Sigmoid colon (tissue), 7 donors: ENCODE measurements around the gene FIGNL2. TPM values are rescaled to one million over a fixed set of nuclear protein-coding genes. Genes with fewer than 3 reads are reported as not detected.
A peak's percentile ranks its signal among the peaks of the same experiment; 100 is the strongest.

ENCODE experiments used
- DNase-seq: peaks from one replicate; pipeline ENCODE4 v3.0.0-alpha.2; 2019
- H3K27ac ChIP-seq, 4 donors: fragments of 200-600 bp; sonication (generic); one replicate each; pipeline ENCODE4 v1.5.1; 2016 to 2019; ENCODE audit warnings: mild to moderate bottlenecking in 1 of 4
- H3K27me3 ChIP-seq, 3 donors: fragments of 200-600 bp; sonication (generic); one replicate each; pipeline ENCODE4 v1.5.1; 2019; ENCODE audit warnings: mild to moderate bottlenecking in 1 of 3
- H3K36me3 ChIP-seq, 4 donors: fragments of 200-600 bp; sonication (generic); one replicate each; pipeline ENCODE4 v1.5.1; 2016 to 2019
- H3K4me1 ChIP-seq, 4 donors: fragments of 200-600 bp; sonication (generic); one replicate each; pipeline ENCODE4 v1.5.1; 2017 to 2019
- H3K4me3 ChIP-seq, 4 donors: fragments of 200-600 bp; sonication (generic); one replicate each; pipeline ENCODE4 v1.5.1; 2017 to 2019; ENCODE audit warnings: mild to moderate bottlenecking in 2 of 4, moderate library complexity in 1 of 4
- H3K9me3 ChIP-seq, 4 donors: fragments of 200-600 bp in 3 of 4; sonication (generic) in 3 of 4; one replicate each; pipeline versions ENCODE4 v1.5.1 to v1.6.1; 2013 to 2019
- EP300 ChIP-seq, 4 donors: sonication (generic); formaldehyde crosslinking; IDR thresholded peaks; one replicate each; pipeline ENCODE4 v1.6.1; 2017; ENCODE audit warnings: antibody characterized with exemption in 4 of 4
- POLR2A ChIP-seq, 2 donors: fragments of 450-650 bp; IDR thresholded peaks; one replicate each; pipeline ENCODE4 v1.6.1; 2016; ENCODE audit warnings: antibody characterized with exemption in 2 of 2, mild to moderate bottlenecking in 2 of 2, moderate library complexity in 2 of 2
- POLR2AphosphoS5 ChIP-seq, 4 donors: sonication (generic); formaldehyde crosslinking; IDR thresholded peaks; one replicate each; pipeline ENCODE4 v1.6.1; 2017; ENCODE audit warnings: antibody characterized with exemption in 4 of 4
- WGBS, 2 donors: extraction: QIAGEN DNeasy Blood & Tissue Kit; methylation state at CpG; one replicate each; pipeline ENCODE4 v1.1.7; 2013; 5-methylcytosine and 5-hydroxymethylcytosine counted together
- intact Hi-C: fragments of 100-400 bp; cut with DNase I; formaldehyde crosslinking; loops from one replicate; pipeline ENCODE4 v1.15.1; 2023
- polyA plus RNA-seq, 3 donors: library from polyadenylated mRNA; stranded (reverse); fragments of 200-250 nt; gene quantifications; one replicate each; pipeline ENCODE4 v1.2.3, GENCODE V29; 2013
- total RNA-seq, 4 donors: library from RNA; depleted of rRNA; stranded (reverse); fragments of >200 nt; gene quantifications; one replicate each; pipeline ENCODE4 v1.1.0, GENCODE V29; 2016
- TF ChIP-seq, protein P1 (sequence below), 4 experiments: fragments of 450-650 bp in 3 of 4; fragments of 200-600 bp in 1 of 4; IDR thresholded peaks; one replicate each; pipeline ENCODE4 v1.5.1; 2016 to 2019; ENCODE audit warnings: antibody characterized with exemption in 4 of 4, mild to moderate bottlenecking in 3 of 4, moderate library complexity in 2 of 4
- donor health status: healthy with polysubstance abuse.
- donor health status: Bipolar disorder and iron deficiency.
- donor health status: healthy.

FIGNL2 gene
- total and polyA plus RNA-seq, 7 donors = 0.28 to 0.36 (median 0.36) TPM; not detected in 4

DNA sequence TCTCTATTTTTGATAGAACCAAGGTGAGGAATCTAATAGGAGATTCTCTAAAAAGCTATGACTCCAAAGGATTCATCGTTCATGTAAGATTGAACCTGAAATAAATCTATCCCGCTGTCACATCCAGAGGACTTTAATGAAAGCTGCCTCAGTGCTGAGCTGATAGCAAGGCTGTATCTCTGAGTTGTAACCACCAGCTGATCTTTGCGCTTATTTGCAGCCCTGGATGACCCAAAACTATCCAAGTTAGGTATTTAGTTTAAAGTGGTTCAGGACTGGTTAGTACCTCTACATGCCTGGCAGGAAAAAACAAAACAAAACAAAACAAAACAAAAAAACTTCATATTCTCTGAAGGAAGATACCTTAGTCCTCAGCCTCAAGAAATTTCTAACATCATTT, 30.6 kb upstream of the FIGNL2 start:
- no peak overlapping the region for H3K4me3 ChIP-seq
- no peak overlapping the region for H3K27ac ChIP-seq
- no peaks in the 10 kb centered on the region for H3K36me3 ChIP-seq
- peak; percentile 8 for DNase-seq
- WGBS, 2 donors = 90 to 94% methylated on average over 3 of the region's 3 CpGs
- H3K4me1 ChIP-seq = no peaks in the 10 kb centered on the region
- TF ChIP-seq, protein P1, sequence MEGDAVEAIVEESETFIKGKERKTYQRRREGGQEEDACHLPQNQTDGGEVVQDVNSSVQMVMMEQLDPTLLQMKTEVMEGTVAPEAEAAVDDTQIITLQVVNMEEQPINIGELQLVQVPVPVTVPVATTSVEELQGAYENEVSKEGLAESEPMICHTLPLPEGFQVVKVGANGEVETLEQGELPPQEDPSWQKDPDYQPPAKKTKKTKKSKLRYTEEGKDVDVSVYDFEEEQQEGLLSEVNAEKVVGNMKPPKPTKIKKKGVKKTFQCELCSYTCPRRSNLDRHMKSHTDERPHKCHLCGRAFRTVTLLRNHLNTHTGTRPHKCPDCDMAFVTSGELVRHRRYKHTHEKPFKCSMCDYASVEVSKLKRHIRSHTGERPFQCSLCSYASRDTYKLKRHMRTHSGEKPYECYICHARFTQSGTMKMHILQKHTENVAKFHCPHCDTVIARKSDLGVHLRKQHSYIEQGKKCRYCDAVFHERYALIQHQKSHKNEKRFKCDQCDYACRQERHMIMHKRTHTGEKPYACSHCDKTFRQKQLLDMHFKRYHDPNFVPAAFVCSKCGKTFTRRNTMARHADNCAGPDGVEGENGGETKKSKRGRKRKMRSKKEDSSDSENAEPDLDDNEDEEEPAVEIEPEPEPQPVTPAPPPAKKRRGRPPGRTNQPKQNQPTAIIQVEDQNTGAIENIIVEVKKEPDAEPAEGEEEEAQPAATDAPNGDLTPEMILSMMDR (IDR thresholded peaks at IDR 0.05) = no peak
- TF ChIP-seq POLR2A (IDR thresholded peaks at IDR 0.05) (no peak), EP300 (IDR thresholded peaks at IDR 0.05) (no peak), POLR2AphosphoS5 (IDR thresholded peaks at IDR 0.05) (no peak)
- H3K27me3 ChIP-seq = no peaks in the 10 kb centered on the region
- intact Hi-C loops = no loop called here
- H3K9me3 ChIP-seq = no peaks in the 10 kb centered on the region

DNA sequence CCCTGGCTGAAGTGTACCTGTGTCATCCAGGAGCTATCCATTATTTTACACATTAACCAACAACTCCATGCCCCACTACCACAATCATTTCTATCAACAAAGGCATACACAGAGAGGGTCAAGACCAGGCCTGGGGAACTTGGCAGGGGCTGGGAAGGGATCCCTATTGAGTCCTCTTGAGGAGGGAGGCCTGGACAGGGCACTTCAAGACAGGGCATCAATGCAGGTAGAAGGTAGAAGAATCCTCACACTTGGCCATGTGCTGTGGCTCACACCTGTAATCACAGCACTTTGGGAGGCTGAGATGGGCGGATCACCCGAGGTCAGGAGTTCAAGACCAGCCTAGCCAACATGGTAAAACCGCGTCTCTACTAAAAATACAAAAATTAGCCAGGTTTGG, 26.0 kb upstream of the FIGNL2 start:
- 87 to 93% methylated on average over 4 of the region's 4 CpGs for WGBS, 2 donors
- peaks cover 5 to 22% (median 7%) of the 10 kb centered on the region in 3 donors for H3K27me3 ChIP-seq
- TF ChIP-seq EP300 (IDR thresholded peaks at IDR 0.05) (no peak), POLR2A (IDR thresholded peaks at IDR 0.05) (no peak), POLR2AphosphoS5 (IDR thresholded peaks at IDR 0.05) (no peak)
- TF ChIP-seq, protein P1 (IDR thresholded peaks at IDR 0.05) = no peak
- intact Hi-C loops = no loop called here
- H3K9me3 ChIP-seq = no peaks in the 10 kb centered on the region
- DNase-seq = no peak
- no peak overlapping the region for H3K27ac ChIP-seq
- H3K4me1 ChIP-seq = peaks cover 0 to 2% (median 2%) of the 10 kb centered on the region in 4 donors
- H3K4me3 ChIP-seq = no peak overlapping the region
- H3K36me3 ChIP-seq = no peaks in the 10 kb centered on the region

DNA sequence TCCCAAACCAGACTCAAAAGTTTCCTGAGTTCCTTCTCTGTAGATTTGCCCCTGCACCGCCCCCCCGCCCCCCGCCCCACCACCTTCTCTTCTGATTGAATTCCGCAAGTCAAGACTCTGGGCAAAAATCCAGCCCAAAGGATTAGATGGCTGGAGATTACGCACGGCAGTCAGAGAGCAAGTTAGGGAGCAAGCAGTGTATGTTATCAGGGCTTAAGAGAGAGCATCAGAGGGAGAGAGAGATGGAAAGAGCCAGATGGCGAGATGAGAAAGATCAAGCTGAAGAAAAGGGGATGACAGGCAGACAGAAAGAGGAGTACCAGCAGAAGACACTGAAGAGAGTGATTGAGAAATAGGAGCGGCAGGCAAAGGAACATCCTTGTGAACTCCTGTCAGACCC, 25.5 kb upstream of the FIGNL2 start:
- no peak for TF ChIP-seq POLR2A (IDR thresholded peaks at IDR 0.05)
- TF ChIP-seq POLR2AphosphoS5 (IDR thresholded peaks at IDR 0.05) = no peak
- TF ChIP-seq EP300 (IDR thresholded peaks at IDR 0.05) = no peak
- TF ChIP-seq, protein P1 (IDR thresholded peaks at IDR 0.05) = no peak
- no peak for DNase-seq
- peaks cover 10 to 27% (median 12%) of the 10 kb centered on the region in 3 donors for H3K27me3 ChIP-seq
- no peaks in the 10 kb centered on the region for H3K9me3 ChIP-seq
- intact Hi-C loops = no loop called here
- no peak overlapping the region for H3K27ac ChIP-seq
- H3K4me3 ChIP-seq = no peak overlapping the region
- no peaks in the 10 kb centered on the region for H3K36me3 ChIP-seq
- H3K4me1 ChIP-seq = peaks cover 0 to 7% (median 7%) of the 10 kb centered on the region in 4 donors
- 74 to 75% methylated on average over 8 of the region's 8 CpGs for WGBS, 2 donors

DNA sequence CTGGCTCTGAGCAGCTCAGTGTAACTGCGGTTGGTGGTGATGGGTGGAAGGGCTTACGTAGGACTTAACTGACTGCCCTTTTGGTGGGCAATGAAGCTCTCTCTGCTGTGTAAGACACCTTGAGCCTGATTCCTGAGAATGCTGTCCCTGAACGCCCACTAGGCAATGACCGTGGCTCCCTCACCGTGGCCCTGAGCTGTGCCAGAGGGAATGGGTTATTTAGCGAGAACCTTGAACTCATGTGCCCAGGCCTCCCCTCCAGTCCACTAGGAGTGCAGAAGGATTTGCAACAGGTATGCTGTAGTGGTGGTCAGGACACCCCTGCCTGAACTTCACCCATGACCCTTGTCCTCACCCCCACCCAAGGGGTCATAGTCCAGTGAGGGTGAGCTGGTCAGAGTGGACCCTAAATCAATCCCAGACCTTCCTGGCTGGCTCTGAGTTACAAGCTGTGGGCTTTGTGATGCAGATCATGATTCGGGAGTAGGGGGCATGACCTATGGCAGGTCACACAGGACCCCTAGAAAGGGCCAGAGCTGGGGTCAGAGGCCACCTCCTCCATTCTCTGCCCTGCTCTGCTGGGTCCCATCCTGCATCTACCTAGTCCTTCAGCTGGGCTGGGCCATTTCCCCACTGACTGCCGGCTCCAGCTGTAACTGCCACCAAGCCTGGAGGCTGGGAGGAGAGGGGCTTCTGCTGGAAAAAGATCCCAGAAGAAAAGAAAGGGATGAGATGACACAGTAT, 24.9 kb upstream of the FIGNL2 start:
- no peaks in the 10 kb centered on the region for H3K36me3 ChIP-seq
- intact Hi-C loops = no loop called here
- peaks cover 15 to 33% (median 18%) of the 10 kb centered on the region in 3 donors for H3K27me3 ChIP-seq
- H3K4me1 ChIP-seq = peaks cover 0 to 11% (median 11%) of the 10 kb centered on the region in 4 donors
- no peaks in the 10 kb centered on the region for H3K9me3 ChIP-seq
- no peak overlapping the region for H3K4me3 ChIP-seq
- TF ChIP-seq EP300 (IDR thresholded peaks at IDR 0.05) = no peak
- no peak for TF ChIP-seq POLR2A (IDR thresholded peaks at IDR 0.05)
- TF ChIP-seq, protein P1 (IDR thresholded peaks at IDR 0.05) = no peak
- no peak for TF ChIP-seq POLR2AphosphoS5 (IDR thresholded peaks at IDR 0.05)
- no peak overlapping the region for H3K27ac ChIP-seq
- WGBS, 2 donors = 82 to 90% methylated on average over 8 of the region's 8 CpGs
- no peak for DNase-seq

DNA sequence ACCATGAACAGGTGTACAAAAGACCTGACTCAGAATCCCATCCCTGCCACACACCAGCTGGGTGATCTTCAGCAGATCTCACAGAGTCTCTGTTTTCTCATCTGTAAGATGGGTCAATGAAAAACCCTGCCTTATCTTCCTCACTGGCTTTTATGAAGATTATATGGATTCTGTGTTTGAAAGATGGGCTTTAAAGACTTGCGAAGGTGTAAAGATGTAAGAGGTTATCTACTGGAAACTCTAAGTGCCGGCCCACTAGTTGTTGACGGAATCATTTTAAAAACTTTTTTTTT, 24.1 kb upstream of the FIGNL2 start:
- intact Hi-C loops = no loop called here
- no peak overlapping the region for H3K4me3 ChIP-seq
- peaks cover 16 to 40% (median 25%) of the 10 kb centered on the region in 3 donors for H3K27me3 ChIP-seq
- no peaks in the 10 kb centered on the region for H3K36me3 ChIP-seq
- 91 to 96% methylated on average over 3 of the region's 3 CpGs for WGBS, 2 donors
- H3K9me3 ChIP-seq = no peaks in the 10 kb centered on the region
- peaks cover 0 to 11% (median 11%) of the 10 kb centered on the region in 4 donors for H3K4me1 ChIP-seq
- no peak overlapping the region for H3K27ac ChIP-seq
- no peak for DNase-seq
- TF ChIP-seq POLR2AphosphoS5 (IDR thresholded peaks at IDR 0.05) = no peak
- no peak for TF ChIP-seq EP300 (IDR thresholded peaks at IDR 0.05)
- TF ChIP-seq POLR2A (IDR thresholded peaks at IDR 0.05) = no peak
- TF ChIP-seq, protein P1 (IDR thresholded peaks at IDR 0.05) = no peak
